ENCODE results near the gene CEP57L1. TPM values are rescaled to one million over a fixed set of nuclear protein-coding genes. Genes with fewer than 3 reads are reported as not detected.

Gene CEP57L1
- 10 to 100 TPM in 2 of 4 donors, 1 to 10 TPM in 2; 5.6 to 52.7 (median 17.5) TPM for total RNA-seq

GRCh38 chr6:109095036-109095834 lies at the start of gene CEP57L1:
CEP57L1 (plus strand) TSS chr6:109095507; CDS start chr6:109145222, 49,715 bp downstream.
- H3K9me3 ChIP-seq = no peaks in the 10 kb centered on the region
- peak within 1 kb of the TSS; percentile 79 to 88 for H3K4me3 ChIP-seq
- H3K27me3 ChIP-seq = no peaks in the 10 kb centered on the region
- no peaks in the 10 kb centered on the region for H3K4me1 ChIP-seq
- intact Hi-C loops (cut with DNase I; ENCODE audit: low total_unique reads) = loop anchor here (10.0 kb wide), 1 partner anchor 250 kb away; the partner anchor contains the start of gene ARMC2
- peak; percentile 93 to 97 for DNase-seq
- H3K36me3 ChIP-seq = no peaks in the 10 kb centered on the region
- TF ChIP-seq POLR2A (IDR thresholded peaks at IDR 0.05) = peak in 1 of 2 donors; percentile 33
- TF ChIP-seq, protein P1, sequence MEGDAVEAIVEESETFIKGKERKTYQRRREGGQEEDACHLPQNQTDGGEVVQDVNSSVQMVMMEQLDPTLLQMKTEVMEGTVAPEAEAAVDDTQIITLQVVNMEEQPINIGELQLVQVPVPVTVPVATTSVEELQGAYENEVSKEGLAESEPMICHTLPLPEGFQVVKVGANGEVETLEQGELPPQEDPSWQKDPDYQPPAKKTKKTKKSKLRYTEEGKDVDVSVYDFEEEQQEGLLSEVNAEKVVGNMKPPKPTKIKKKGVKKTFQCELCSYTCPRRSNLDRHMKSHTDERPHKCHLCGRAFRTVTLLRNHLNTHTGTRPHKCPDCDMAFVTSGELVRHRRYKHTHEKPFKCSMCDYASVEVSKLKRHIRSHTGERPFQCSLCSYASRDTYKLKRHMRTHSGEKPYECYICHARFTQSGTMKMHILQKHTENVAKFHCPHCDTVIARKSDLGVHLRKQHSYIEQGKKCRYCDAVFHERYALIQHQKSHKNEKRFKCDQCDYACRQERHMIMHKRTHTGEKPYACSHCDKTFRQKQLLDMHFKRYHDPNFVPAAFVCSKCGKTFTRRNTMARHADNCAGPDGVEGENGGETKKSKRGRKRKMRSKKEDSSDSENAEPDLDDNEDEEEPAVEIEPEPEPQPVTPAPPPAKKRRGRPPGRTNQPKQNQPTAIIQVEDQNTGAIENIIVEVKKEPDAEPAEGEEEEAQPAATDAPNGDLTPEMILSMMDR (IDR thresholded peaks at IDR 0.05) = peak in 1 of 4 experiments; percentile 16
- peak within 1 kb of the TSS; percentile 98 to 99 for H3K27ac ChIP-seq

DNA sequence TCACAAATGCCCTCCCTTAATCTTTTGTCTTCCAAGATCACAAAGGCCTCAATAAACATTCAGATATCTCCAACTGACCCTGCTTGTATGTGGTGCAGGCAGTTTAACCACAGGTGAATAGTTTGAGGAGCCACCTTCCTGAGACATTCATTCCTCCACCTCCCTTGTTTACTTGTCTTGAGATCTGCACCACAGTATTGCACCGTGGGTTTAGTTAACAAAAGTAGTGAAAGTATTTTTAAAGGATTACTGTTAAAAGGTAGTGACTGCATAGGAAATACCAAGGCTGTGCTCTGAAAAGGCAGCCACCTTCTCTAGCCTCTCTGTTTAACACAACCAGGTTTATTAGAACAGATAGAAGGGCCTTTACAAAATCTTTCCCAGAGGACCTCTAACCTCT lies 47.1 kb upstream of the CEP57L1 start:
- Histone ChIP-seq H3K27me3 (no peaks in the 10 kb centered on the region), H3K9me3 (no peaks in the 10 kb centered on the region), H3K36me3 (no peaks in the 10 kb centered on the region), H3K4me1 (no peaks in the 10 kb centered on the region), H3K27ac (no peak overlapping the region), H3K4me3 (no peak overlapping the region)
- intact Hi-C loops (cut with DNase I; ENCODE audit: low total_unique reads) = no loop called here
- no peak for DNase-seq
- TF ChIP-seq, protein P1 (IDR thresholded peaks at IDR 0.05) = no peak
- no peak for TF ChIP-seq POLR2A (IDR thresholded peaks at IDR 0.05)

GRCh38 chr6:109048670-109049415 lies 46.5 kb upstream of the CEP57L1 start:
- no peaks in the 10 kb centered on the region for H3K4me1 ChIP-seq
- H3K27ac ChIP-seq = no peak overlapping the region
- no peak for TF ChIP-seq POLR2A (IDR thresholded peaks at IDR 0.05)
- TF ChIP-seq, protein P1 (IDR thresholded peaks at IDR 0.05) = no peak
- DNase-seq = no peak
- H3K9me3 ChIP-seq = no peaks in the 10 kb centered on the region
- H3K4me3 ChIP-seq = no peak overlapping the region
- intact Hi-C loops (cut with DNase I; ENCODE audit: low total_unique reads) = no loop called here
- no peaks in the 10 kb centered on the region for H3K36me3 ChIP-seq
- H3K27me3 ChIP-seq = no peaks in the 10 kb centered on the region

DNA sequence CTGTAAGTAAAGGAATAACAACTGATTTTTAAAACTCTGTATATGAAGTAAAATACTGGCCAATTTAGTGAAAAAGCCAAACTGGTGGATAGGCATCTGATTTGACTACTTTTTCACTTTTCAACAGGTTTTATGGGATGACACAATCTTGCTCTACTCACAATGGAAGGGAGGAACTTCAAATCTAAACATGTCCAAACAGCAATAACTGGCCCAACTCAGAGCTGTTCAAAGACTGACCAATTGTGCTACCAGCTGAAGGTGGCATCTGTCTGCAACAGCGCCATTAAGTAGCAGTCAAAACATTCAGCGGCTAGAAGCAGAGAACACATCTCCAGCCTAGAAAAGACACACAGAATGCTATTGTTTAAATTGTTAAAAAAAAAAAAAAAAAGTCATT lies 45.3 kb upstream of the CEP57L1 start:
- no peaks in the 10 kb centered on the region for H3K27me3 ChIP-seq
- no peaks in the 10 kb centered on the region for H3K36me3 ChIP-seq
- intact Hi-C loops (cut with DNase I; ENCODE audit: low total_unique reads) = no loop called here
- no peaks in the 10 kb centered on the region for H3K9me3 ChIP-seq
- no peak for DNase-seq
- no peak for TF ChIP-seq POLR2A (IDR thresholded peaks at IDR 0.05)
- TF ChIP-seq, protein P1 (IDR thresholded peaks at IDR 0.05) = no peak
- H3K4me3 ChIP-seq = no peak overlapping the region
- no peaks in the 10 kb centered on the region for H3K4me1 ChIP-seq
- no peak overlapping the region for H3K27ac ChIP-seq

All from uterus (tissue), 4 donors.